MM.1S (cell line): ENCODE data around the gene TFPI.

Experiments used
- DNase-seq: peaks from one replicate; pipeline ENCODE4 v3.0.0-alpha.2; 2015
- H2AFZ ChIP-seq: fragments of 300-600 bp; sonication (generic); 2 replicates; pipeline ENCODE4 v1.6.0; 2016; ENCODE audit warnings: antibody characterized with exemption, low read length
- H3F3A ChIP-seq: fragments of 300-600 bp; sonication (generic); 2 replicates; pipeline ENCODE4 v1.6.1; 2016; ENCODE audit warnings: mild to moderate bottlenecking, antibody characterized with exemption, low read length, moderate library complexity, mixed read lengths; ENCODE audit not compliant: insufficient read depth
- H3K27ac ChIP-seq: fragments of 300-600 bp; sonication (generic); 2 replicates; pipeline ENCODE4 v1.5.1; 2016; ENCODE audit warnings: mild to moderate bottlenecking, low read length
- H3K27me3 ChIP-seq: fragments of 300-600 bp; sonication (generic); replicated peaks from 2 replicates; pipeline ENCODE4 v1.6.0; 2016; ENCODE audit warnings: low read length; ENCODE audit not compliant: insufficient read depth
- H3K36me3 ChIP-seq: fragments of 300-600 bp; sonication (generic); replicated peaks from 2 replicates; pipeline ENCODE4 v1.6.1; 2016; ENCODE audit warnings: mild to moderate bottlenecking, low read length, mixed read lengths; ENCODE audit not compliant: insufficient read depth
- H3K4me1 ChIP-seq: fragments of 300-600 bp; sonication (generic); 2 replicates; pipeline ENCODE4 v1.6.1; 2016; ENCODE audit warnings: low read length, mixed read lengths
- H3K4me2 ChIP-seq: fragments of 300-600 bp; sonication (generic); 2 replicates; pipeline ENCODE4 v1.6.0; 2016; ENCODE audit warnings: low read depth, low read length
- H3K4me3 ChIP-seq: fragments of 300-600 bp; sonication (generic); 2 replicates; pipeline ENCODE4 v1.5.1; 2016; ENCODE audit warnings: low read length, mixed read lengths
- H3K79me2 ChIP-seq: fragments of 300-600 bp; sonication (generic); 2 replicates; pipeline ENCODE4 v1.6.1; 2016; ENCODE audit warnings: mixed run types, low read length, mixed read lengths
- H3K9ac ChIP-seq: fragments of 300-600 bp; sonication (generic); 2 replicates; pipeline ENCODE4 v1.6.1; 2016; ENCODE audit warnings: low read length, mixed read lengths
- H3K9me2 ChIP-seq: fragments of 300-600 bp; sonication (generic); replicated peaks from 2 replicates; pipeline ENCODE4 v1.6.1; 2016; ENCODE audit warnings: mild to moderate bottlenecking, low read length, mixed read lengths; ENCODE audit not compliant: insufficient read depth
- H3K9me3 ChIP-seq: fragments of 300-600 bp; sonication (generic); replicated peaks from 2 replicates; pipeline ENCODE4 v1.6.1; 2016; ENCODE audit warnings: mild to moderate bottlenecking, low read length, mixed read lengths; ENCODE audit not compliant: insufficient read depth
- H4K20me1 ChIP-seq: fragments of 300-600 bp; sonication (generic); 2 replicates; pipeline ENCODE4 v1.6.1; 2016; ENCODE audit warnings: mild to moderate bottlenecking, low read length, moderate library complexity, mixed read lengths; ENCODE audit not compliant: insufficient read depth
- EZH2 ChIP-seq: fragments of 300-600 bp; sonication (generic); optimal IDR thresholded peaks from 2 replicates; pipeline ENCODE3; 2017; ENCODE audit warnings: low read depth, mild to moderate bottlenecking, antibody characterized with exemption, low read length, mixed read lengths
- EZH2phosphoT487 ChIP-seq: fragments of 300-600 bp; sonication (generic); IDR thresholded peaks from 2 replicates; pipeline ENCODE4 v1.6.1; 2018; ENCODE audit warnings: antibody characterized with exemption, low read length
- TF ChIP-seq, protein P1 (sequence below): fragments of 300-600 bp; sonication (generic); IDR thresholded peaks from 2 replicates; pipeline ENCODE4 v1.5.1; 2016; ENCODE audit warnings: antibody characterized with exemption, low read length, mixed read lengths

Gene TFPI

GRCh38 chr2:187446711-187447110, 107.5 kb downstream of the TFPI start:
- Histone ChIP-seq H3K9me2 (no peaks in the 10 kb centered on the region), H3K27me3 (no peaks in the 10 kb centered on the region), H3K9ac (no peak overlapping the region), H3K4me2 (no peak overlapping the region), H3K4me3 (no peak overlapping the region), H3K36me3 (no peaks in the 10 kb centered on the region), H3K27ac (no peak overlapping the region), H3K79me2 (no peaks in the 10 kb centered on the region), H3K4me1 (no peaks in the 10 kb centered on the region), H3K9me3 (no peaks in the 10 kb centered on the region), H2AFZ (no peak overlapping the region), H3F3A (peaks cover 11% of the 10 kb centered on the region; the same call in 1 of the 2 replicates), H4K20me1 (no peaks in the 10 kb centered on the region)
- no peak for DNase-seq
- no peak for TF ChIP-seq EZH2phosphoT487
- TF ChIP-seq EZH2: no peak
- TF ChIP-seq, protein P1, sequence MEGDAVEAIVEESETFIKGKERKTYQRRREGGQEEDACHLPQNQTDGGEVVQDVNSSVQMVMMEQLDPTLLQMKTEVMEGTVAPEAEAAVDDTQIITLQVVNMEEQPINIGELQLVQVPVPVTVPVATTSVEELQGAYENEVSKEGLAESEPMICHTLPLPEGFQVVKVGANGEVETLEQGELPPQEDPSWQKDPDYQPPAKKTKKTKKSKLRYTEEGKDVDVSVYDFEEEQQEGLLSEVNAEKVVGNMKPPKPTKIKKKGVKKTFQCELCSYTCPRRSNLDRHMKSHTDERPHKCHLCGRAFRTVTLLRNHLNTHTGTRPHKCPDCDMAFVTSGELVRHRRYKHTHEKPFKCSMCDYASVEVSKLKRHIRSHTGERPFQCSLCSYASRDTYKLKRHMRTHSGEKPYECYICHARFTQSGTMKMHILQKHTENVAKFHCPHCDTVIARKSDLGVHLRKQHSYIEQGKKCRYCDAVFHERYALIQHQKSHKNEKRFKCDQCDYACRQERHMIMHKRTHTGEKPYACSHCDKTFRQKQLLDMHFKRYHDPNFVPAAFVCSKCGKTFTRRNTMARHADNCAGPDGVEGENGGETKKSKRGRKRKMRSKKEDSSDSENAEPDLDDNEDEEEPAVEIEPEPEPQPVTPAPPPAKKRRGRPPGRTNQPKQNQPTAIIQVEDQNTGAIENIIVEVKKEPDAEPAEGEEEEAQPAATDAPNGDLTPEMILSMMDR: no peak

GRCh38 chr2:187445051-187445450, 109.2 kb downstream of the TFPI start:
- no peaks in the 10 kb centered on the region for H4K20me1 ChIP-seq
- H3K36me3 ChIP-seq: no peaks in the 10 kb centered on the region
- peaks cover 11% of the 10 kb centered on the region; the same call in 1 of the 2 replicates for H3F3A ChIP-seq
- no peaks in the 10 kb centered on the region for H3K9me2 ChIP-seq
- no peaks in the 10 kb centered on the region for H3K27me3 ChIP-seq
- H2AFZ ChIP-seq: no peak overlapping the region
- no peak for DNase-seq
- no peak overlapping the region for H3K4me2 ChIP-seq
- no peaks in the 10 kb centered on the region for H3K79me2 ChIP-seq
- TF ChIP-seq, protein P1: no peak
- TF ChIP-seq EZH2: no peak
- no peak for TF ChIP-seq EZH2phosphoT487
- no peaks in the 10 kb centered on the region for H3K4me1 ChIP-seq
- no peak overlapping the region for H3K27ac ChIP-seq
- H3K9me3 ChIP-seq: no peaks in the 10 kb centered on the region
- no peak overlapping the region for H3K9ac ChIP-seq
- H3K4me3 ChIP-seq: no peak overlapping the region

DNA sequence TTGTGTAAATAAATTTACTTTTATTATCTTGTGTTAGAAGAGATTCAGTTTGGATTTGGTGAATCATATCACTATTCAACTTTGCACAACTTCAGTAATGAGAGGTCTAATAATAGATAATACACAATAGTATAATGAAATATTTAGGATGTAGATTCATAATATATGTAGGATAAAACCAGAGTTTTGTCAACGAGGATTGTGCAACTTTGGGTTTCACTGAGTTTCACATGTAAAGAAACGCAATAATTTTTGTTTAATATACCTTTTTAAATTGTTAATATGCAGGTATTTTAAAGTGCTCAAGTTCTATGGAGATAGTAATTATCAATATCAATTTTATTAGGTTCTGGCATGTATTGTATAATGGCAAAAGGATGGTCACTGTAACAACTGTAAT, 111.5 kb downstream of the TFPI start:
- no peaks in the 10 kb centered on the region for H3K9me3 ChIP-seq
- H3F3A ChIP-seq: peaks cover 4% of the 10 kb centered on the region; the same call in 1 of the 2 replicates
- H3K27me3 ChIP-seq: no peaks in the 10 kb centered on the region
- TF ChIP-seq EZH2phosphoT487 (no peak), EZH2 (no peak)
- TF ChIP-seq, protein P1: no peak
- H3K4me3 ChIP-seq: no peak overlapping the region
- H2AFZ ChIP-seq: no peak overlapping the region
- no peaks in the 10 kb centered on the region for H3K9me2 ChIP-seq
- H3K4me2 ChIP-seq: no peak overlapping the region
- H3K9ac ChIP-seq: no peak overlapping the region
- no peak overlapping the region for H3K27ac ChIP-seq
- no peaks in the 10 kb centered on the region for H3K36me3 ChIP-seq
- no peaks in the 10 kb centered on the region for H3K79me2 ChIP-seq
- no peaks in the 10 kb centered on the region for H4K20me1 ChIP-seq
- no peaks in the 10 kb centered on the region for H3K4me1 ChIP-seq
- DNase-seq: no peak
